ENCODE measurements around the gene RDX. TPM values are rescaled to one million over a fixed set of nuclear protein-coding genes. Genes with fewer than 3 reads are reported as not detected.

RDX gene
- total RNA-seq, 1 experiment from 2014 or later, result 132 TPM

- Mint-ChIP-seq H3K27ac (ENCODE audit: low read depth, unreplicated experiment) (peak overlapping the region; percentile 19), H3K9me3 (ENCODE audit: unreplicated experiment) (no peaks in the 10 kb centered on the region), H3K36me3 (ENCODE audit: insufficient read depth, unreplicated experiment) (peaks cover 5% of the 10 kb centered on the region), H3K4me3 (ENCODE audit: unreplicated experiment) (peak overlapping the region; percentile 81), H3K4me1 (ENCODE audit: insufficient read depth, unreplicated experiment) (peaks cover 15% of the 10 kb centered on the region), H3K27me3 (ENCODE audit: insufficient read depth, unreplicated experiment) (no peaks in the 10 kb centered on the region)
- ChIA-PET CTCF (interaction anchor here (0.6 to 2.2 kb wide), 5 partner anchors 17 to 136 kb away, joined by 3 to 9 read pairs (median 3); no protein-coding TSS in a partner anchor), POLR2A (interaction anchor here (0.7 to 3.2 kb wide), 21 partner anchors 9 to 219 kb away, joined by 3 to 19 read pairs (median 4); partner anchors contain the start of genes FDX1 and ZC3H12C)
- TF ChIP-seq CTCF (IDR thresholded peaks at IDR 0.05; ENCODE audit: unreplicated experiment), result no peak
- intact Hi-C loops (cut with micrococcal nuclease), result loop anchor here (5.0 kb wide), 3 partner anchors 45 to 95 kb away; no protein-coding TSS in a partner anchor
- TSS peak; percentile 47 for BruUV-seq (replicated peaks)
- peak; percentile 21 for DNase-seq (ENCODE audit: unreplicated experiment)
These were observed 787 bp upstream of the RDX start for GRCh38 chr11:110297076-110297725.

GRCh38 chr11:110295531-110296225, 736 bp downstream of the RDX start:
- peak overlapping the region; percentile 81 for H3K4me3 Mint-ChIP-seq (ENCODE audit: unreplicated experiment)
- H3K27me3 Mint-ChIP-seq (ENCODE audit: insufficient read depth, unreplicated experiment), result no peaks in the 10 kb centered on the region
- H3K36me3 Mint-ChIP-seq (ENCODE audit: insufficient read depth, unreplicated experiment), result peaks cover 5% of the 10 kb centered on the region
- CTCF ChIA-PET, result interaction anchor here (0.7 kb wide), 1 partner anchor 100 kb away, joined by 3 read pairs; no protein-coding TSS in a partner anchor
- BruUV-seq (replicated peaks), result no TSS peak
- POLR2A ChIA-PET, result interaction anchor here (0.7 to 3.1 kb wide), 10 partner anchors 8 to 284 kb away, joined by 3 to 19 read pairs (median 10); partner anchors contain the start of genes FDX1 and ZC3H12C
- H3K4me1 Mint-ChIP-seq (ENCODE audit: insufficient read depth, unreplicated experiment), result peaks cover 26% of the 10 kb centered on the region
- no peak for TF ChIP-seq CTCF (IDR thresholded peaks at IDR 0.05; ENCODE audit: unreplicated experiment)
- intact Hi-C loops (cut with micrococcal nuclease), result loop anchor here (1.0 to 5.0 kb wide), 4 partner anchors 43 to 136 kb away; no protein-coding TSS in a partner anchor
- DNase-seq (ENCODE audit: unreplicated experiment), result peak; percentile 53
- no peaks in the 10 kb centered on the region for H3K9me3 Mint-ChIP-seq (ENCODE audit: unreplicated experiment)
- H3K27ac Mint-ChIP-seq (ENCODE audit: low read depth, unreplicated experiment), result peak overlapping the region; percentile 69

- intact Hi-C loops (cut with micrococcal nuclease), result loop anchor here (5.0 kb wide), 3 partner anchors 43 to 93 kb away; no protein-coding TSS in a partner anchor
- TSS peak; percentile 53 for BruUV-seq (replicated peaks)
- Mint-ChIP-seq H3K36me3 (ENCODE audit: insufficient read depth, unreplicated experiment) (peaks cover 5% of the 10 kb centered on the region), H3K9me3 (ENCODE audit: unreplicated experiment) (no peaks in the 10 kb centered on the region), H3K27me3 (ENCODE audit: insufficient read depth, unreplicated experiment) (no peaks in the 10 kb centered on the region), H3K27ac (ENCODE audit: low read depth, unreplicated experiment) (peak overlapping the region; percentile 69), H3K4me1 (ENCODE audit: insufficient read depth, unreplicated experiment) (peaks cover 27% of the 10 kb centered on the region), H3K4me3 (ENCODE audit: unreplicated experiment) (peak overlapping the region; percentile 81)
- no peak for DNase-seq (ENCODE audit: unreplicated experiment)
- TF ChIP-seq CTCF (IDR thresholded peaks at IDR 0.05; ENCODE audit: unreplicated experiment), result no peak
- CTCF ChIA-PET, result interaction anchor here (0.7 kb wide), 1 partner anchor 99 kb away, joined by 3 read pairs; no protein-coding TSS in a partner anchor
- POLR2A ChIA-PET, result interaction anchor here (1.0 to 2.8 kb wide), 2 partner anchors 73 to 95 kb away, joined by 4 to 11 read pairs; no protein-coding TSS in a partner anchor
These were observed 1.3 kb downstream of the RDX start for GRCh38 chr11:110295086-110295485.

GRCh38 chr11:110294509-110294908, 1.9 kb downstream of the RDX start:
- no peak for TF ChIP-seq CTCF (IDR thresholded peaks at IDR 0.05; ENCODE audit: unreplicated experiment)
- no peaks in the 10 kb centered on the region for H3K27me3 Mint-ChIP-seq (ENCODE audit: insufficient read depth, unreplicated experiment)
- H3K27ac Mint-ChIP-seq (ENCODE audit: low read depth, unreplicated experiment), result peak overlapping the region; percentile 69
- POLR2A ChIA-PET, result interaction anchor here (0.9 to 2.8 kb wide), 4 partner anchors 14 to 202 kb away, joined by 3 to 11 read pairs (median 6); no protein-coding TSS in a partner anchor
- H3K9me3 Mint-ChIP-seq (ENCODE audit: unreplicated experiment), result no peaks in the 10 kb centered on the region
- H3K4me3 Mint-ChIP-seq (ENCODE audit: unreplicated experiment), result peak overlapping the region; percentile 81
- intact Hi-C loops (cut with micrococcal nuclease), result no loop called here
- CTCF ChIA-PET, result interaction anchor here (1.5 kb wide), 1 partner anchor 10 kb away, joined by 3 read pairs; no protein-coding TSS in a partner anchor
- H3K36me3 Mint-ChIP-seq (ENCODE audit: insufficient read depth, unreplicated experiment), result peaks cover 5% of the 10 kb centered on the region
- peaks cover 27% of the 10 kb centered on the region for H3K4me1 Mint-ChIP-seq (ENCODE audit: insufficient read depth, unreplicated experiment)
- DNase-seq (ENCODE audit: unreplicated experiment), result no peak
- no TSS peak for BruUV-seq (replicated peaks)
